Pancreas (tissue), 10 donors: ENCODE data around the gene SHROOM4. TPM values are rescaled to one million over a fixed set of nuclear protein-coding genes. Genes with fewer than 3 reads are reported as not detected.

Experiments used
- ATAC-seq, 4 donors: fragments of 200-7000 bp; cut with Tn5 transposase; one replicate each; pipeline versions ENCODE4 v1.8.0 to v1.9.1; 2020; ENCODE audit warnings: mild to moderate bottlenecking in 4 of 4, moderate library complexity in 4 of 4
- DNase-seq, 6 donors: peaks; one replicate each; pipeline ENCODE4 v3.0.0-alpha.2; 2020
- FAIRE-seq: peaks from 2 replicates; lab custom pipeline; 2012; peaks lifted over from hg19 to GRCh38; lab: Jason Lieb, UNC
- H3K27ac ChIP-seq, 4 donors: fragments of 200-600 bp; sonication (generic); 1 replicate in 3 of 4; 2 replicates in 1 of 4; pipeline versions ENCODE4 v1.5.0 to v1.8.0; 2020
- H3K27me3 ChIP-seq, 4 donors: fragments of 200-600 bp; one replicate each; pipeline ENCODE4 v1.8.0; 2021
- H3K36me3 ChIP-seq, 3 donors: fragments of 200-600 bp; sonication (generic) in 1 of 3; one replicate each; pipeline versions ENCODE4 v1.5.0 to v1.8.0; 2020 to 2021
- H3K4me1 ChIP-seq, 3 donors: fragments of 200-600 bp; one replicate each; pipeline ENCODE4 v1.8.0; 2021
- H3K4me3 ChIP-seq, 4 donors: fragments of 200-600 bp; sonication (generic) in 2 of 4; one replicate each; pipeline versions ENCODE4 v1.5.0 to v1.8.0; 2020 to 2021
- H3K9me3 ChIP-seq, 4 donors: fragments of 200-600 bp; one replicate each; pipeline ENCODE4 v1.8.0; 2021
- WGBS, 2 donors: extraction: QIAGEN DNeasy Blood & Tissue Kit; methylation state at CpG; one replicate each; pipeline ENCODE4 v1.1.7; 2013; 5-methylcytosine and 5-hydroxymethylcytosine counted together
- intact Hi-C, 3 donors: fragments of 100-400 bp; cut with DNase I; formaldehyde crosslinking; loops; one replicate each; pipeline versions ENCODE4 v1.11.1 to v1.14.2; 2022
- polyA plus RNA-seq, 2 donors: library from polyadenylated mRNA; stranded (reverse); fragments of 200-250 nt; gene quantifications; one replicate each; pipeline ENCODE4 v1.2.3, GENCODE V29; 2013
- total RNA-seq, 6 donors: library from RNA; stranded (reverse); fragmentation: NEBNext Ultra II Directional in 4 of 6; extraction: Animal tissue kit (Norgen Biotek cat#: 25700) in 4 of 6; gene quantifications; one replicate each; pipeline versions ENCODE4 v1.2.1 to v1.2.4, GENCODE V29; 2021 to 2023
- TF ChIP-seq, protein P1 (sequence below), 4 donors: fragments of 200-600 bp; sonication (generic) in 3 of 4; IDR thresholded peaks; one replicate each; pipeline versions ENCODE4 v1.5.0 to v1.8.0; 2021; ENCODE audit warnings: antibody characterized with exemption in 4 of 4
- donor health status: healthy with polysubstance abuse.
- donor health status: DM: no; HTN: no; CAD: no; lungs with moderate emphysema.
- donor health status: DM: no; HTN: no; CAD: no.
- donor health status: control.
- donor health status: control.
- donor health status: Bipolar disorder and iron deficiency.
- donor health status: DM: yes; HTN: yes; CAD: no.
- donor health status: DM: no; HTN: no; CAD: no.
- donor health status: DM: no; HTN: no; CAD: no.
- donor health status: DM: yes; HTN: yes; CAD: no.

Gene SHROOM4
- total and polyA plus RNA-seq, 8 donors = 0.46 to 1.7 (median 0.98) TPM

DNA sequence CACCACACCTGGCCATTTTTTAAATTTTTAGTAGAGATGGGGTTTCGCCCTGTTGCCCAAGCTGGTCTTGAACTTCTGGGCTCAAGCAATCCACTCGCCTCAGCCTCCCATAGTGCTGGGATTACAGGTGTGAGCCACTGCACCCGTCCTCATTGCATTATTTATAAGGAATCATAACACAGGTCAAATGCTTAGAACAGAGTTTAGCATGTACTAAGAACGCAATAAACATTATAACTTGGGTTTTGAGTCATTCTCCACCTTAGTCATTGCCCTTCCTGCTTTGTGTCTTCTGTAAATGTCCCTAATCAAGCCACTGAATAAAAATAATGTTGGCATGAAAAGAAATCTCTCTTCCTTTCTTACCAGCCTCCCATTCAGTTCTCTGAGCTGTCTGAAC lies 38.5 kb upstream of the SHROOM4 start:
- no peaks in the 10 kb centered on the region for H3K4me1 ChIP-seq
- no peak for ATAC-seq
- FAIRE-seq = no peak
- H3K4me3 ChIP-seq = no peak overlapping the region
- peaks cover 0 to 9% (median 1%) of the 10 kb centered on the region in 4 donors for H3K27me3 ChIP-seq
- no peaks in the 10 kb centered on the region for H3K9me3 ChIP-seq
- no peak overlapping the region for H3K27ac ChIP-seq
- intact Hi-C loops = no loop called here
- no peaks in the 10 kb centered on the region for H3K36me3 ChIP-seq
- 67 to 78% methylated on average over 4 of the region's 4 CpGs for WGBS, 2 donors
- DNase-seq = no peak
- TF ChIP-seq, protein P1, sequence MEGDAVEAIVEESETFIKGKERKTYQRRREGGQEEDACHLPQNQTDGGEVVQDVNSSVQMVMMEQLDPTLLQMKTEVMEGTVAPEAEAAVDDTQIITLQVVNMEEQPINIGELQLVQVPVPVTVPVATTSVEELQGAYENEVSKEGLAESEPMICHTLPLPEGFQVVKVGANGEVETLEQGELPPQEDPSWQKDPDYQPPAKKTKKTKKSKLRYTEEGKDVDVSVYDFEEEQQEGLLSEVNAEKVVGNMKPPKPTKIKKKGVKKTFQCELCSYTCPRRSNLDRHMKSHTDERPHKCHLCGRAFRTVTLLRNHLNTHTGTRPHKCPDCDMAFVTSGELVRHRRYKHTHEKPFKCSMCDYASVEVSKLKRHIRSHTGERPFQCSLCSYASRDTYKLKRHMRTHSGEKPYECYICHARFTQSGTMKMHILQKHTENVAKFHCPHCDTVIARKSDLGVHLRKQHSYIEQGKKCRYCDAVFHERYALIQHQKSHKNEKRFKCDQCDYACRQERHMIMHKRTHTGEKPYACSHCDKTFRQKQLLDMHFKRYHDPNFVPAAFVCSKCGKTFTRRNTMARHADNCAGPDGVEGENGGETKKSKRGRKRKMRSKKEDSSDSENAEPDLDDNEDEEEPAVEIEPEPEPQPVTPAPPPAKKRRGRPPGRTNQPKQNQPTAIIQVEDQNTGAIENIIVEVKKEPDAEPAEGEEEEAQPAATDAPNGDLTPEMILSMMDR (IDR thresholded peaks at IDR 0.05) = no peak

DNA sequence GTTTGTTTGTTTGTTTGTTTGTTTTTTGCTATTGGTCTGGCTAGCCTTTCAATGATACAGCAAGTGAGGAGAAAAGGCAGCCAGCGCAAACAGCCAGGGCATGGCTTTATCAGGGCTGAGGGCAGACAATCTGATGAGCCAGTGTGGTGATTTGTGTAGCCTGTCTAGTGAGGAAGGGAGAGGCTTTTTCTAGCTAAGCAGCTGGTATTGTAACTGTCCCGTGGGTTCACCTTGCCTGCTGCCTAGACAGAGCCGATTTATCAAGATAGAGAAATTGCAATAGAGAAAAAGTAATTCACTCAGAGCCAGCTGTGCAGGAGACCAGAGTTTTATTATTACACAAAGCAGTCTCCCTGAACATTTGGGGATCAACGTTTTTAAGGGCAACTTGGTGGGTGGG lies 28.2 kb upstream of the SHROOM4 start:
- ATAC-seq (no peak), FAIRE-seq (no peak), DNase-seq (no peak)
- Histone ChIP-seq H3K27me3 (peaks cover 0 to 4% (median 0%) of the 10 kb centered on the region in 4 donors), H3K4me1 (no peaks in the 10 kb centered on the region), H3K4me3 (no peak overlapping the region), H3K36me3 (no peaks in the 10 kb centered on the region), H3K9me3 (no peaks in the 10 kb centered on the region), H3K27ac (no peak overlapping the region)
- WGBS, 2 donors = 48 to 57% methylated on average over 4 of the region's 4 CpGs
- intact Hi-C loops = no loop called here
- TF ChIP-seq, protein P1 (IDR thresholded peaks at IDR 0.05) = no peak

DNA sequence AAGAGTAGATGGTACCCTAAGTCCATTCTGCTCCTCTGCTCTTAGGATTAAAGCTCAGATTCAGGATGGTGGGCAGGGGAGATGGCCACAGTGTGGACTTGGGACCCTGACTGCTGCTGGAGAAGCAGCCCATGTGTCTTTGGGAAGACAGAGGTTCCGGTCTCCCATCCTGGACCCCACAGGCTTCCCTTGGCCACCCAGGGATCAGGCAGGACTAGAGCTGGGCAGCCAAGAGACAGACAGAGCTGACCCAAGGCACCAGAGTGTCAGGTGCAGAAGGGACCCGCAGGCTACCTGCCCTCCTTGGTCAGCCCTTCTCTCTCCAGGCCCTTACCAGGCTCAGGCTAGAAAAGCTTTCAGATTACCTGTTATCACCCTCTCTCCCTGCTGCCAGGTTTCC lies 25.7 kb upstream of the SHROOM4 start:
- H3K4me3 ChIP-seq = no peak overlapping the region
- FAIRE-seq = no peak
- TF ChIP-seq, protein P1 (IDR thresholded peaks at IDR 0.05) = no peak
- H3K4me1 ChIP-seq = no peaks in the 10 kb centered on the region
- no peak for ATAC-seq
- H3K27ac ChIP-seq = no peak overlapping the region
- no peaks in the 10 kb centered on the region for H3K9me3 ChIP-seq
- 80 to 84% methylated on average over 2 of the region's 2 CpGs for WGBS, 2 donors
- DNase-seq = peak in 1 of 6 donors; percentile 29
- intact Hi-C loops = no loop called here
- no peaks in the 10 kb centered on the region for H3K36me3 ChIP-seq
- peaks cover 0 to 4% (median 0%) of the 10 kb centered on the region in 4 donors for H3K27me3 ChIP-seq

DNA sequence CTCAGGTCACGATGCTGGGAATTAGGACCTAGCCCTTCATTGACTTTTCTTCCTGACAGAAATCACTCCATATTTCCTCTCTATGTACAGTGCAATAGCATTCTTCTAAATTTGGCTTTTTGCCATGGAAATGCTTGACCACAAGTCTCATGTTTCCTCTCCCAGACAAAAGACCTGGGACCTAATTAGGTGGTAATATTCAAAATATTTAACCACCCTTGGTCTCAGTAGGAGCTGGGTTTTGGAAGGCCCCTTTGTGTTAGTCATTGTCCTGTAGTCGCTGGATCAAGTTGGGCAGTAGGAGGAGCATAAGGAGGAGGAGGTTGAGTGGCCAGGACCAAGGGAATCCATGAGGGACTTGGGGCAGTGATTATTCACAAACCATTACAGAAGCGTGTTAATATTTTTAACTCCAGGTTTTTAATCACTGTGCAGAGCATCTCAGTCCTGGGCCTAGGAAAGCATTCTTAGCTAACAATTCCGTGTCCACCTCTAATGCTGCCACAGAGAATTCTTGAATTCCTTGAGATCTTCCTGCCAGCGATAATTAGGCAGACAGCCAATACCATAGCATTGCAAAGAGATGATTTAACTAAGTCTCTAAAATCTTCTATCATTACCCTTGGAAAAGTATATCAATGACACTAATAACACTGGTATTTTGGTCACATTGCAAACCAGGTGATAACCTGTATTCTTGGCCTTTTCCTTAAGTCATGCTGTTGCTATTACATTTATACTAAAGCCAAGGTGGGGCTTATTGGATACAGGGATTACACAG lies 25.0 kb upstream of the SHROOM4 start:
- intact Hi-C loops = no loop called here
- WGBS, 2 donors = 68 to 73% methylated on average over 5 of the region's 5 CpGs
- TF ChIP-seq, protein P1 (IDR thresholded peaks at IDR 0.05) = no peak
- Histone ChIP-seq H3K9me3 (no peaks in the 10 kb centered on the region), H3K4me1 (no peaks in the 10 kb centered on the region), H3K27ac (no peak overlapping the region), H3K27me3 (peaks cover 0 to 4% (median under 1%) of the 10 kb centered on the region in 4 donors), H3K36me3 (no peaks in the 10 kb centered on the region), H3K4me3 (no peak overlapping the region)
- FAIRE-seq (no peak), ATAC-seq (no peak), DNase-seq (no peak)

DNA sequence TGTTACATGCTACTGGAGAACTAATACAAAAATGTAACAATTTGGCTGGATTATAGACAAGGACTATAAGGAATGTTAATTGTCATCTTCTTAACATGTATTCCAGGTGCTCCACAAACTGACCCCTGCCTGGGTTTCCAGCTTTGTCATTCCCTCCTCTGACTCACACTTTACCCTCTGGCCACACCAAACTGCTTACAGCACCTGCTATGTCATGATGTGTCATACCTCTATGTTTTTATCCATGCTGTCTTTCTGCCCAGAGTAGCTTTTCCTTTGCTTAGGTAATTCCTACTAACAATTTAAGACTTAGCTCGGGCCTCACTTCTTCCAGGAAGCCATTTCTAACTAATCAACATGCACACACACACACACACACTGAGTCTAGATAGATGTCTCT lies 14.0 kb upstream of the SHROOM4 start:
- no peak for FAIRE-seq
- TF ChIP-seq, protein P1 (IDR thresholded peaks at IDR 0.05) = no peak
- H3K27me3 ChIP-seq = peaks cover 0 to 20% (median 0%) of the 10 kb centered on the region in 4 donors
- intact Hi-C loops = no loop called here
- no peak overlapping the region for H3K4me3 ChIP-seq
- H3K36me3 ChIP-seq = no peaks in the 10 kb centered on the region
- 17 to 47% methylated on average over 1 of the region's 1 CpG for WGBS, 2 donors
- H3K4me1 ChIP-seq = no peaks in the 10 kb centered on the region
- DNase-seq = no peak
- no peak overlapping the region for H3K27ac ChIP-seq
- no peak for ATAC-seq
- H3K9me3 ChIP-seq = no peaks in the 10 kb centered on the region
